Stimulated activated CD8-positive, alpha-beta memory T cell treated with anti-CD3 and anti-CD28 coated beads, Interleukin-12 subunit alpha, Interleukin-12 subunit beta, amount 100 ng/mL, for 4 hours (primary cell): ENCODE results near the gene CLBA1.

Experiments
- DNase-seq: peaks from one replicate; pipeline ENCODE4 v3.0.0-alpha.2; 2020; ENCODE audit warnings: low read depth

The CLBA1 gene

GRCh38 chr14:104980611-104981531 lies 4.7 kb upstream of the CLBA1 start:
- no peak for DNase-seq

GRCh38 chr14:104981699-104982541 lies 3.7 kb upstream of the CLBA1 start:
- DNase-seq: no peak

GRCh38 chr14:104982548-104983230 lies 2.9 kb upstream of the CLBA1 start:
- DNase-seq: no peak

GRCh38 chr14:104983231-104983721 lies 2.3 kb upstream of the CLBA1 start:
- DNase-seq: no peak

- no peak for DNase-seq
Observed at GRCh38 chr14:104984056-104984894, 1.3 kb upstream of the CLBA1 start.

GRCh38 chr14:104986487-104987164 lies 1.0 kb downstream of the CLBA1 start:
- no peak for DNase-seq

- DNase-seq: no peak
Observed at GRCh38 chr14:104989236-104989950, 3.8 kb downstream of the CLBA1 start.

- no peak for DNase-seq
Observed at GRCh38 chr14:104989951-104990303, 4.3 kb downstream of the CLBA1 start.

GRCh38 chr14:104991896-104992230 lies 6.3 kb downstream of the CLBA1 start:
- DNase-seq: no peak

- no peak for DNase-seq
Observed at GRCh38 chr14:104992501-104992900, 6.9 kb downstream of the CLBA1 start.

- no peak for DNase-seq
Observed at GRCh38 chr14:104993306-104993705, 7.7 kb downstream of the CLBA1 start.

- DNase-seq: no peak
Observed at GRCh38 chr14:104993808-104994591, 8.4 kb downstream of the CLBA1 start.

- no peak for DNase-seq
Observed at GRCh38 chr14:104994978-104995377, 9.4 kb downstream of the CLBA1 start.

- DNase-seq: no peak
Observed at GRCh38 chr14:104996032-104996431, 10.4 kb downstream of the CLBA1 start.

GRCh38 chr14:104996483-104996882 lies 10.9 kb downstream of the CLBA1 start:
- DNase-seq: no peak

GRCh38 chr14:104998801-104999200 lies 13.2 kb downstream of the CLBA1 start:
- no peak for DNase-seq

GRCh38 chr14:104999361-104999760 lies 13.8 kb downstream of the CLBA1 start:
- DNase-seq: no peak

- no peak for DNase-seq
Observed at GRCh38 chr14:105005329-105005928, 19.8 kb downstream of the CLBA1 start.
